Endodermal cell (in vitro differentiated cells): ENCODE results near the gene SRGAP1. TPM values are rescaled to one million over a fixed set of nuclear protein-coding genes. Genes with fewer than 3 reads are reported as not detected.

ENCODE experiments used
- DNase-seq: peaks from one replicate; pipeline ENCODE4 v3.0.0-alpha.2; 2017
- H3K27ac ChIP-seq: 2 replicates; pipeline ENCODE4 v1.5.1; 2013; ENCODE audit warnings: mild to moderate bottlenecking, low read depth, low read length, moderate library complexity
- H3K27me3 ChIP-seq: 2 replicates; pipeline ENCODE4 v1.6.1; 2013; ENCODE audit warnings: mild to moderate bottlenecking, low read length, moderate library complexity; ENCODE audit not compliant: insufficient read depth, control insufficient read depth, poor library complexity, severe bottlenecking
- H3K36me3 ChIP-seq: 2 replicates; pipeline ENCODE4 v1.7.0; 2013; ENCODE audit warnings: mild to moderate bottlenecking, low read length, moderate library complexity; ENCODE audit not compliant: control insufficient read depth, insufficient read depth
- H3K4me1 ChIP-seq: one replicate; pipeline ENCODE4 v1.7.0; 2013; ENCODE audit warnings: low read length; ENCODE audit not compliant: control insufficient read depth, insufficient read depth
- H3K4me3 ChIP-seq: 2 replicates; pipeline ENCODE4 v1.5.1; 2013; ENCODE audit warnings: mild to moderate bottlenecking, low read length, moderate library complexity
- H3K9ac ChIP-seq: 2 replicates; pipeline ENCODE4 v1.6.1; 2013; ENCODE audit warnings: mild to moderate bottlenecking, low read length, moderate library complexity; ENCODE audit not compliant: poor library complexity, severe bottlenecking; ENCODE audit errors: extremely low read depth
- H3K9me3 ChIP-seq: 2 replicates; pipeline ENCODE4 v1.6.1; 2013; ENCODE audit warnings: mild to moderate bottlenecking, low read length, moderate library complexity; ENCODE audit not compliant: control insufficient read depth
- H3K27ac Mint-ChIP-seq: 2 replicates; pipeline ENCODE4 v1.8.0; 2020; ENCODE audit warnings: mixed read lengths
- H3K27me3 Mint-ChIP-seq: 2 replicates; pipeline ENCODE4 v1.8.0; 2021; ENCODE audit warnings: mild to moderate bottlenecking, mixed read lengths; ENCODE audit not compliant: insufficient read depth
- H3K36me3 Mint-ChIP-seq: 2 replicates; pipeline ENCODE4 v1.8.0; 2020; ENCODE audit warnings: low read depth, mixed read lengths
- H3K4me1 Mint-ChIP-seq: 2 replicates; pipeline ENCODE4 v1.8.0; 2020; ENCODE audit warnings: mixed read lengths
- H3K4me3 Mint-ChIP-seq: 2 replicates; pipeline ENCODE4 v1.8.0; 2020; ENCODE audit warnings: mild to moderate bottlenecking, moderate library complexity, mixed read lengths
- H3K9me3 Mint-ChIP-seq: 2 replicates; pipeline ENCODE4 v1.8.0; 2020; ENCODE audit warnings: mild to moderate bottlenecking, mixed read lengths
- WGBS, 2 experiments: methylation state at CpG; one replicate each; pipeline versions ENCODE4 v1.1.5 to v1.1.7; 2013; ENCODE audit warnings: missing lambda C conversion rate in 2 of 2, mixed read lengths in 1 of 2; ENCODE audit not compliant: insufficient coverage in 1 of 2, insufficient read length in 1 of 2; 5-methylcytosine and 5-hydroxymethylcytosine counted together
- total RNA-seq, 2 donors: library from RNA; stranded (reverse); fragmentation: NEBNext Ultra II Directional in 1 of 2; extraction: Animal tissue kit (Norgen Biotek cat#: 25700) in 1 of 2; gene quantifications; 2 replicates in 1 of 2; 3 replicates in 1 of 2; pipeline ENCODE4 v1.2.1, GENCODE V29; 2021
- TF ChIP-seq, protein P1 (sequence below): fragments of 200-600 bp; sonication (generic); conservative IDR thresholded peaks from 2 replicates; pipeline ENCODE4 v1.5.0; 2021; ENCODE audit warnings: antibody characterized with exemption, mild to moderate bottlenecking

SRGAP1 gene
- total RNA-seq, 2 donors from 2014 or later = 10.6 to 13.4 TPM

DNA sequence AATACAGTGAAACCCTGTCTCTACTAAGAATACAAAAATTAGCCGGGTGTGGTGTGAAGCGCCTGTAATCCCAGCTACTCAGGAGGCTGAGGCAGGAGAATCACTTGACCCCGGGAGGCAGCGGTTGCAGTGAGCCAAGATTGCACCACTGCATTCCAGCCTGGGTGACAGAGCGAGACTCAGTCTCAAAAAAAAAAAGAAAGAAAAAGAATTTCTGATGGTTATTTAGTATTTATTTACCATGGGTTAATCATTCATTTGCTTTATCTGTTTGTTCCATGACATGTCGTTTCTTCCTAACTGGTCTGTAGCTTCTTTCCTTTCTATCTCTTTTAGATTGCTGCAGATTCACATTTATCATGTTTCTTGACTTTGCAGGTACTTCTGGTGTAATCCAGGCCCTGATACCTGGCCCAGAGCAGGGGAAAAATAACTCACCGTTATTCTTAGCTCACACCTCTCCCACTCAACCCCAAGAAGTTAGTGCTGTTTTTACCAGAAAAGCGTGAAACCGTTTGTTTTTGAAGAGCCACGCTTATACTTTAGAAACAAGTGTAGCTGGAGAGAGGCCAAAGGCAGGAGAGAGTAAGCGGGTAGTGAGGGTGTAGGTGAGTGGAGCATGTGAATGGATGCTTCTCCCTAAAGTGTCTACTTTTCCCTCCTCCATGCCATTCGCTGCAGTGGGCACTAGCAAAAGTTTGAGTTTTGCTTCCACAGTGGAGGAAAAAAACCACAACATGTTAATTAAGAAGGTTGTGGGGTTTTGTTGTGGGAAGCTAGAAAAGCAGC lies 45.4 kb downstream of the SRGAP1 start:
- 84 to 93% methylated on average over 8 to 12 of the region's 12 CpGs for WGBS, 2 experiments

DNA sequence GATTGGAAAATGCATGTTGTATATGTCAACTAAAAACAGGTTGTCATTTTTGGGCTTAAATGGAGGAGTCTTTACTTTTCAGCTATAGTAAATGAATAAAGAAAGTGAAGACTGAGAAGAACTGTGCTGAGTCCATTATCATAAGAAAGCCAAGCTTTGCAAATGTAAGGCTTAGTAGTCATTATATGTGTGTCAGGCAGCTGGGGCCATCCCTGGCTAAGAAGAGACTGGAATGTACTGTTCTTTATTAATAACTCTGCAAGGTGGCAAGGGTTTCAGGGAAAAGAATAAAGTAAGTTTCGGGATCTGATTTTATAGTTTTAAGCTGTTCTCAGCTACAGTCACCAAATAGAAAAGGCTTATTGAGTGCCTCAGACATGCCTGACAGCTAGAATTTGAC lies 48.7 kb downstream of the SRGAP1 start:
- DNase-seq = no peak
- Mint-ChIP-seq H3K27ac (no peak overlapping the region), H3K4me1 (peaks cover 50% of the 10 kb centered on the region), H3K36me3 (no peaks in the 10 kb centered on the region), H3K9me3 (no peaks in the 10 kb centered on the region), H3K4me3 (no peak overlapping the region), H3K27me3 (no peaks in the 10 kb centered on the region)
- H3K27me3 ChIP-seq = no peaks in the 10 kb centered on the region
- H3K4me3 ChIP-seq = no peak overlapping the region
- TF ChIP-seq, protein P1, sequence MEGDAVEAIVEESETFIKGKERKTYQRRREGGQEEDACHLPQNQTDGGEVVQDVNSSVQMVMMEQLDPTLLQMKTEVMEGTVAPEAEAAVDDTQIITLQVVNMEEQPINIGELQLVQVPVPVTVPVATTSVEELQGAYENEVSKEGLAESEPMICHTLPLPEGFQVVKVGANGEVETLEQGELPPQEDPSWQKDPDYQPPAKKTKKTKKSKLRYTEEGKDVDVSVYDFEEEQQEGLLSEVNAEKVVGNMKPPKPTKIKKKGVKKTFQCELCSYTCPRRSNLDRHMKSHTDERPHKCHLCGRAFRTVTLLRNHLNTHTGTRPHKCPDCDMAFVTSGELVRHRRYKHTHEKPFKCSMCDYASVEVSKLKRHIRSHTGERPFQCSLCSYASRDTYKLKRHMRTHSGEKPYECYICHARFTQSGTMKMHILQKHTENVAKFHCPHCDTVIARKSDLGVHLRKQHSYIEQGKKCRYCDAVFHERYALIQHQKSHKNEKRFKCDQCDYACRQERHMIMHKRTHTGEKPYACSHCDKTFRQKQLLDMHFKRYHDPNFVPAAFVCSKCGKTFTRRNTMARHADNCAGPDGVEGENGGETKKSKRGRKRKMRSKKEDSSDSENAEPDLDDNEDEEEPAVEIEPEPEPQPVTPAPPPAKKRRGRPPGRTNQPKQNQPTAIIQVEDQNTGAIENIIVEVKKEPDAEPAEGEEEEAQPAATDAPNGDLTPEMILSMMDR = no peak
- H3K36me3 ChIP-seq = no peaks in the 10 kb centered on the region
- H3K9me3 ChIP-seq = no peaks in the 10 kb centered on the region
- WGBS, 2 experiments = 83 to 91% methylated on average over 1 of the region's 1 CpG
- H3K27ac ChIP-seq = no peak overlapping the region
- peaks cover 17% of the 10 kb centered on the region for H3K4me1 ChIP-seq
- H3K9ac ChIP-seq = no peak overlapping the region

More for the DNA sequence above, 45.4 kb downstream of the SRGAP1 start:
- peak overlapping the region; percentile 55 for H3K27ac ChIP-seq
- peak overlapping the region; percentile 34 for H3K4me3 ChIP-seq
- no peak overlapping the region for H3K9ac ChIP-seq
- H3K27me3 ChIP-seq = no peaks in the 10 kb centered on the region
- no peaks in the 10 kb centered on the region for H3K9me3 Mint-ChIP-seq
- peaks cover 31% of the 10 kb centered on the region for H3K4me1 Mint-ChIP-seq
- H3K4me3 Mint-ChIP-seq = no peak overlapping the region
- no peaks in the 10 kb centered on the region for H3K36me3 ChIP-seq
- TF ChIP-seq, protein P1 = no peak
- DNase-seq = no peak
- H3K9me3 ChIP-seq = no peaks in the 10 kb centered on the region
- peak overlapping the region; percentile 67 for H3K27ac Mint-ChIP-seq
- H3K36me3 Mint-ChIP-seq = peaks cover 6% of the 10 kb centered on the region
- H3K27me3 Mint-ChIP-seq = no peaks in the 10 kb centered on the region
- peaks cover 9% of the 10 kb centered on the region for H3K4me1 ChIP-seq

DNA sequence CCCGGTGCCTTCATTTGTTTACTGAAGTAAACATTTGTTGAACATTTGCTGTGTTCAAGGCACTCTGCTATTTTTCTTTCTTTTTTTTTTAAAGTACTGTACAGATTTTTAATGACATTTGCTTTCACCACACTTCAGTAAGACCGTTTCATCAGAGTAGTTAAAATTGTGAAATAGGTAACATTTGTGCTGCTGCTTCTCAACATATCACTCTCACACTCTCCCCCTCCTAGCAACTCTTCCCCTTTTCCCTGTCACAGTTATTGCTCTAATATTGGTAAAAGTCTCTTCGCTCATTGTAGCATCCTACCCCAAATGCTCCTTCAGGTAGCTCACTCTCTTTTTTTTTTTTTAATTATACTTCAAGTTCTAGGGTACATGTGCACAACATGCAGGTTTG lies 49.6 kb downstream of the SRGAP1 start:
- Mint-ChIP-seq H3K36me3 (no peaks in the 10 kb centered on the region), H3K4me3 (no peak overlapping the region)
- H3K9me3 ChIP-seq = no peaks in the 10 kb centered on the region

More for the DNA sequence above, 49.6 kb downstream of the SRGAP1 start:
- WGBS, 2 experiments = 96 to 100% methylated on average over 2 to 3 of the region's 3 CpGs
- H3K4me3 ChIP-seq = no peak overlapping the region
- no peak overlapping the region for H3K27ac ChIP-seq
- TF ChIP-seq, protein P1 = no peak
- H3K9me3 Mint-ChIP-seq = no peaks in the 10 kb centered on the region
- H3K9ac ChIP-seq = no peak overlapping the region
- no peaks in the 10 kb centered on the region for H3K36me3 ChIP-seq
- H3K27ac Mint-ChIP-seq = no peak overlapping the region
- peaks cover 53% of the 10 kb centered on the region for H3K4me1 Mint-ChIP-seq
- H3K4me1 ChIP-seq = peaks cover 23% of the 10 kb centered on the region
- DNase-seq = no peak
- no peaks in the 10 kb centered on the region for H3K27me3 ChIP-seq
- no peaks in the 10 kb centered on the region for H3K27me3 Mint-ChIP-seq
